SU-DHL-6 (cell line): ENCODE results near the gene PLD5.

Experiments
- H2AFZ ChIP-seq: fragments of 200-600 bp; sonication (generic); 2 replicates; pipeline ENCODE4 v1.6.1; 2014; ENCODE audit warnings: low read depth, mild to moderate bottlenecking, moderate library complexity, mixed read lengths, antibody characterized with exemption, low read length; ENCODE audit not compliant: severe bottlenecking
- H3F3A ChIP-seq: fragments of 200-600 bp; shearing (Covaris generic); 2 replicates; pipeline ENCODE4 v1.6.0; 2016; ENCODE audit warnings: antibody characterized with exemption, mild to moderate bottlenecking; ENCODE audit not compliant: insufficient read depth
- H3K27ac ChIP-seq: fragments of 200-600 bp; sonication (generic); 2 replicates; pipeline ENCODE4 v1.5.1; 2016; ENCODE audit warnings: low read depth, mild to moderate bottlenecking, low read length, moderate library complexity, mixed read lengths
- H3K27me3 ChIP-seq: fragments of 200-600 bp; sonication (generic), shearing (Covaris generic); 2 replicates; pipeline ENCODE4 v1.6.0; 2014; ENCODE audit warnings: mild to moderate bottlenecking, low read length
- H3K36me3 ChIP-seq: fragments of 200-600 bp; sonication (generic); 2 replicates; pipeline ENCODE4 v1.6.1; 2014; ENCODE audit warnings: mild to moderate bottlenecking, low read length, mixed read lengths
- H3K4me2 ChIP-seq: fragments of 300-600, 200-600 bp; shearing (Covaris generic), sonication (generic); 2 replicates; pipeline ENCODE4 v1.6.0; 2014; ENCODE audit warnings: low read length, low read depth, mild to moderate bottlenecking; ENCODE audit not compliant: poor library complexity, severe bottlenecking
- H3K4me3 ChIP-seq: fragments of 200-600 bp; sonication (generic); 2 replicates; pipeline ENCODE4 v1.5.1; 2014; ENCODE audit warnings: antibody characterized with exemption, low read length, mild to moderate bottlenecking, mixed read lengths; ENCODE audit not compliant: insufficient read depth, poor library complexity, severe bottlenecking
- H3K79me2 ChIP-seq: fragments of 200-600 bp; sonication (generic); 2 replicates; pipeline ENCODE4 v1.6.1; 2014; ENCODE audit warnings: mild to moderate bottlenecking, low read length, moderate library complexity; ENCODE audit not compliant: insufficient read depth
- H3K9ac ChIP-seq: fragments of 200-600 bp; sonication (generic); 2 replicates; pipeline ENCODE4 v1.7.0; 2014; ENCODE audit warnings: mild to moderate bottlenecking, low read length
- H3K9me2 ChIP-seq: fragments of 200-600 bp; sonication (generic); replicated peaks from 2 replicates; pipeline ENCODE4 v1.6.1; 2014; ENCODE audit warnings: low read length; ENCODE audit not compliant: insufficient read depth
- H3K9me3 ChIP-seq: fragments of 200-600 bp; sonication (generic); 2 replicates; pipeline ENCODE4 v1.6.1; 2014; ENCODE audit warnings: low read length, mixed read lengths; ENCODE audit not compliant: insufficient read depth
- H4K20me1 ChIP-seq: fragments of 200-600 bp; sonication (generic); 2 replicates; pipeline ENCODE4 v1.6.1; 2014; ENCODE audit warnings: low read depth, mild to moderate bottlenecking, antibody characterized with exemption, low read length, moderate library complexity, mixed read lengths
- EZH2phosphoT487 ChIP-seq: fragments of 200-600 bp; sonication (generic), shearing (Covaris generic); conservative IDR thresholded peaks from 2 replicates; pipeline ENCODE4 v1.6.1; 2018; ENCODE audit warnings: mild to moderate bottlenecking, antibody characterized with exemption, low read length, moderate library complexity, mixed read lengths
- TF ChIP-seq, protein P1 (sequence below): fragments of 200-600 bp; sonication (generic); IDR thresholded peaks from one replicate; pipeline ENCODE4 v1.5.1; 2017; ENCODE audit warnings: antibody characterized with exemption, mild to moderate bottlenecking, low read length, moderate library complexity; ENCODE audit not compliant: insufficient read depth, poor library complexity, severe bottlenecking

The PLD5 gene

DNA sequence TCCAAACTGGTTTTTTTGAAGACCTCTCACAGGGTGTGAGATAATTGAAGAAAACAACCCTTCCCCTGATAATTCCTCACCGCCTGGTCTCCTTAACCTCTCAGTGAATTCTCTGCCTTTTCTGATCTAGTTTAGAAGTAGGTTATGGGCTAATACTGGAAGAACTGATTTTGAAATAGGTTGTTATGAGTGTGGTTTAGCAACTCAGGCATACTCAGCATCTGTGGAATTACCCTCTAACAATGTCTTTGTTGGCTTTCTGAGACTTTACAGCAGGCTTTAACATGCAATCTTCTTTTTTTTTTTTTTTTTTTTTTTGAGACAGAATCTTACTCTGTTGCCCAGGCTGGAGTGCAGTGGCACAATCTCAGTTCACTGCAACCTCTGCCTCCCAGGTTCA, 10.3 kb upstream of the PLD5 start:
- Histone ChIP-seq H3K27ac (no peak overlapping the region), H3K4me3 (no peak overlapping the region), H3K27me3 (no peaks in the 10 kb centered on the region), H4K20me1 (no peaks in the 10 kb centered on the region), H3F3A (no peaks in the 10 kb centered on the region), H3K36me3 (no peaks in the 10 kb centered on the region), H3K79me2 (no peaks in the 10 kb centered on the region), H2AFZ (no peak overlapping the region), H3K9me2 (no peaks in the 10 kb centered on the region), H3K9ac (no peak overlapping the region), H3K9me3 (no peaks in the 10 kb centered on the region), H3K4me2 (no peak overlapping the region)
- TF ChIP-seq, protein P1, sequence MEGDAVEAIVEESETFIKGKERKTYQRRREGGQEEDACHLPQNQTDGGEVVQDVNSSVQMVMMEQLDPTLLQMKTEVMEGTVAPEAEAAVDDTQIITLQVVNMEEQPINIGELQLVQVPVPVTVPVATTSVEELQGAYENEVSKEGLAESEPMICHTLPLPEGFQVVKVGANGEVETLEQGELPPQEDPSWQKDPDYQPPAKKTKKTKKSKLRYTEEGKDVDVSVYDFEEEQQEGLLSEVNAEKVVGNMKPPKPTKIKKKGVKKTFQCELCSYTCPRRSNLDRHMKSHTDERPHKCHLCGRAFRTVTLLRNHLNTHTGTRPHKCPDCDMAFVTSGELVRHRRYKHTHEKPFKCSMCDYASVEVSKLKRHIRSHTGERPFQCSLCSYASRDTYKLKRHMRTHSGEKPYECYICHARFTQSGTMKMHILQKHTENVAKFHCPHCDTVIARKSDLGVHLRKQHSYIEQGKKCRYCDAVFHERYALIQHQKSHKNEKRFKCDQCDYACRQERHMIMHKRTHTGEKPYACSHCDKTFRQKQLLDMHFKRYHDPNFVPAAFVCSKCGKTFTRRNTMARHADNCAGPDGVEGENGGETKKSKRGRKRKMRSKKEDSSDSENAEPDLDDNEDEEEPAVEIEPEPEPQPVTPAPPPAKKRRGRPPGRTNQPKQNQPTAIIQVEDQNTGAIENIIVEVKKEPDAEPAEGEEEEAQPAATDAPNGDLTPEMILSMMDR, result no peak
- no peak for TF ChIP-seq EZH2phosphoT487

DNA sequence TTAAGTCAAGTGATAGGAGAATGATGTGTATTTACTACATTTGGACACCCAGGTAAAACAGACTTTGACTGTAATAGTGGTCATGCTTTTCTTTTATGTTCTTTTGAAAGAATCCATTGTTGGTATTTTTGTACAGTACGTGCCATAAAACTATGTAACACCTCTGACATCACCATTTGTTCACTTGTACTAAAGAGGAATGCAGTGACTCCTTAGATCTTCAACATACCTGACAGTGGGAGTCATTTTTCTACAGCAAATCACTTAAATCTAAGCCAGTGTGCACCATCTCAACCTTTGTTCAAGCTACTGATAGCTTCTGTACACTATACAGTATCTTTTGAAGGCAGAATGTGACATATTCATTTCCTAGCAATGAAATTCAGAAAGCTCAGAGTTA, 6.3 kb upstream of the PLD5 start:
- Histone ChIP-seq H3K9ac (no peak overlapping the region), H3K27me3 (no peaks in the 10 kb centered on the region), H3K27ac (no peak overlapping the region), H2AFZ (no peak overlapping the region), H3K36me3 (no peaks in the 10 kb centered on the region), H3K9me3 (no peaks in the 10 kb centered on the region), H4K20me1 (no peaks in the 10 kb centered on the region), H3K4me3 (no peak overlapping the region), H3K9me2 (no peaks in the 10 kb centered on the region), H3K79me2 (no peaks in the 10 kb centered on the region), H3F3A (no peaks in the 10 kb centered on the region), H3K4me2 (no peak overlapping the region)
- no peak for TF ChIP-seq EZH2phosphoT487
- TF ChIP-seq, protein P1, result no peak

- TF ChIP-seq EZH2phosphoT487, result no peak
- TF ChIP-seq, protein P1, result no peak
- H3K9me3 ChIP-seq, result no peaks in the 10 kb centered on the region
- H3K9ac ChIP-seq, result no peak overlapping the region
- no peak overlapping the region for H3K4me2 ChIP-seq
- H3K4me3 ChIP-seq, result no peak overlapping the region
- no peak overlapping the region for H3K27ac ChIP-seq
- no peaks in the 10 kb centered on the region for H3K79me2 ChIP-seq
- H3K9me2 ChIP-seq, result no peaks in the 10 kb centered on the region
- no peaks in the 10 kb centered on the region for H3K36me3 ChIP-seq
- H3F3A ChIP-seq, result no peaks in the 10 kb centered on the region
- H2AFZ ChIP-seq, result no peak overlapping the region
- no peaks in the 10 kb centered on the region for H4K20me1 ChIP-seq
- H3K27me3 ChIP-seq, result no peaks in the 10 kb centered on the region
Observed at GRCh38 chr1:242525769-242526168, 1.3 kb upstream of the PLD5 start.

DNA sequence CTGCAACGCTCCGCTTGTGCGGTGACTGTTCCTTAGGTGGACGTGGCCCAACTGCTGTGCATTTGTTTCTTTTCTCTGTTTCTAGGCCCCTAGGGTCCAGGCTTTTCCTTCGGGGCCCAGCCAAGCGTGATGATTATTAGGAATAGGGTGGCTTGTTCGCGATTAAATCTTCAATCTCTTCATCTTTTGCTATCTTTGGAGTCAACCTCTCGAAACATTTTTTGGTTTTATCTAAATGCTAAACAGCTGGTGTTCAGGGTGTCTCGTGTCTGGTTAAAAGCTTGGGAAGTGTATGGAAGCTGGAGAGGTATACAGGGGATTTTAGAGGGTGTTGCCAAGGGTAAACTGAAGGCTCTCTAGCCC, 844 bp upstream of the PLD5 start:
- H3K9me2 ChIP-seq, result no peaks in the 10 kb centered on the region
- no peak overlapping the region for H3K4me3 ChIP-seq
- no peaks in the 10 kb centered on the region for H3K27me3 ChIP-seq
- no peaks in the 10 kb centered on the region for H3K36me3 ChIP-seq
- H4K20me1 ChIP-seq, result no peaks in the 10 kb centered on the region
- H3K9me3 ChIP-seq, result no peaks in the 10 kb centered on the region
- no peak overlapping the region for H3K27ac ChIP-seq
- no peaks in the 10 kb centered on the region for H3K79me2 ChIP-seq
- no peak overlapping the region for H2AFZ ChIP-seq
- H3K9ac ChIP-seq, result no peak overlapping the region
- no peaks in the 10 kb centered on the region for H3F3A ChIP-seq
- TF ChIP-seq, protein P1, result no peak
- no peak for TF ChIP-seq EZH2phosphoT487
- no peak overlapping the region for H3K4me2 ChIP-seq
